Small intestine (tissue), 7 donors: ENCODE measurements around the gene ZFYVE16. TPM values are rescaled to one million over a fixed set of nuclear protein-coding genes. Genes with fewer than 3 reads are reported as not detected.
"Not testable (repeated sequence)": the region's sequence is repeated elsewhere in the genome, so short reads cannot be mapped to it uniquely, and the experiment has no call there.

Experiments used
- DNase-seq, 2 donors: peaks; one replicate each; pipeline versions ENCODE4 v3.0.0 to v3.0.0-alpha.2; 2013
- FAIRE-seq: peaks from 2 replicates; lab custom pipeline; 2012; peaks lifted over from hg19 to GRCh38; lab: Jason Lieb, UNC
- H3K27ac ChIP-seq, 3 donors: one replicate each; pipeline ENCODE4 v1.5.1; 2013; ENCODE audit warnings: low read length in 2 of 3, mild to moderate bottlenecking in 2 of 3, control low read depth in 1 of 3, inconsistent platforms in 1 of 3, low read depth in 1 of 3, moderate library complexity in 1 of 3
- H3K27me3 ChIP-seq, 3 donors: one replicate each; pipeline ENCODE4 v1.6.1; 2013; ENCODE audit warnings: low read length in 3 of 3, inconsistent platforms in 1 of 3; ENCODE audit not compliant: control insufficient read depth in 3 of 3, insufficient read depth in 3 of 3
- H3K36me3 ChIP-seq, 3 donors: one replicate each; pipeline ENCODE4 v1.6.1; 2013; ENCODE audit warnings: low read length in 3 of 3, inconsistent platforms in 1 of 3, low read depth in 1 of 3, mild to moderate bottlenecking in 1 of 3, moderate library complexity in 1 of 3; ENCODE audit not compliant: control insufficient read depth in 3 of 3, insufficient read depth in 2 of 3
- H3K4me1 ChIP-seq, 3 donors: one replicate each; pipeline ENCODE4 v1.6.1; 2013; ENCODE audit warnings: low read length in 2 of 3, inconsistent platforms in 1 of 3, low read depth in 1 of 3, mild to moderate bottlenecking in 1 of 3, moderate library complexity in 1 of 3; ENCODE audit not compliant: control insufficient read depth in 3 of 3, insufficient read depth in 2 of 3
- H3K4me3 ChIP-seq, 3 donors: one replicate each; pipeline ENCODE4 v1.5.1; 2013; ENCODE audit warnings: low read length in 3 of 3, control low read depth in 1 of 3, inconsistent platforms in 1 of 3, low read depth in 1 of 3, mild to moderate bottlenecking in 1 of 3, moderate library complexity in 1 of 3
- H3K9me3 ChIP-seq, 2 donors: one replicate each; pipeline ENCODE4 v1.6.1; 2013; ENCODE audit warnings: low read depth in 1 of 2, low read length in 1 of 2; ENCODE audit not compliant: control insufficient read depth in 2 of 2, insufficient read depth in 1 of 2
- WGBS, 3 donors: extraction: QIAGEN DNeasy Blood & Tissue Kit; methylation state at CpG; one replicate each; pipeline ENCODE4 v1.1.7; 2013; 5-methylcytosine and 5-hydroxymethylcytosine counted together
- polyA plus RNA-seq, 4 donors: library from polyadenylated mRNA; stranded (reverse) in 3 of 4; unstranded in 1 of 4; fragments of 200-250 nt in 3 of 4; fragments of 120-200 nt in 1 of 4; gene quantifications; one replicate each; pipeline versions ENCODE4 v1.2.1 to v1.2.3, GENCODE V29; 2013
- donor health status: healthy with polysubstance abuse.
- donor health status: control.
- donor health status: control.
- donor health status: Bipolar disorder and iron deficiency.
- donor health status: healthy.

The ZFYVE16 gene
- polyA plus RNA-seq, 4 donors: 6.2 to 33.5 (median 7.4) TPM

GRCh38 chr5:80374188-80374587 lies 33.7 kb upstream of the ZFYVE16 start:
- H3K27me3 ChIP-seq: no peaks in the 10 kb centered on the region
- no peak overlapping the region for H3K27ac ChIP-seq
- peaks cover 0 to 7% (median 0%) of the 10 kb centered on the region in 3 donors for H3K4me1 ChIP-seq
- 96 to 97% (median 97%) methylated on average over 3 of the region's 3 CpGs for WGBS, 3 donors
- FAIRE-seq (no peak), DNase-seq (no peak)
- no peak overlapping the region for H3K4me3 ChIP-seq
- H3K9me3 ChIP-seq: peaks cover 0 to 3% of the 10 kb centered on the region in 2 donors
- no peaks in the 10 kb centered on the region for H3K36me3 ChIP-seq

- DNase-seq (no peak), FAIRE-seq (no peak)
- Histone ChIP-seq H3K4me1 (no peaks in the 10 kb centered on the region), H3K36me3 (no peaks in the 10 kb centered on the region), H3K27ac (no peak overlapping the region), H3K27me3 (no peaks in the 10 kb centered on the region), H3K4me3 (no peak overlapping the region), H3K9me3 (peaks cover 0 to 3% of the 10 kb centered on the region in 2 donors)
- 90 to 95% (median 91%) methylated on average over 3 of the region's 3 CpGs for WGBS, 3 donors
Measured at GRCh38 chr5:80376557-80376956, 31.3 kb upstream of the ZFYVE16 start.

- Histone ChIP-seq H3K4me1 (no peaks in the 10 kb centered on the region), H3K27ac (no peak overlapping the region), H3K36me3 (no peaks in the 10 kb centered on the region), H3K27me3 (no peaks in the 10 kb centered on the region), H3K4me3 (no peak overlapping the region), H3K9me3 (no peaks in the 10 kb centered on the region)
- DNase-seq: no peak
- WGBS, 3 donors: 89 to 96% (median 96%) methylated on average over 4 of the region's 4 CpGs
- FAIRE-seq: no peak
Measured at GRCh38 chr5:80382488-80382887, 25.4 kb upstream of the ZFYVE16 start.

GRCh38 chr5:80387063-80387768 lies 20.6 kb upstream of the ZFYVE16 start:
- Histone ChIP-seq H3K27me3 (no peaks in the 10 kb centered on the region), H3K36me3 (no peaks in the 10 kb centered on the region), H3K9me3 (no peaks in the 10 kb centered on the region), H3K4me1 (no peaks in the 10 kb centered on the region), H3K27ac (no peak overlapping the region), H3K4me3 (no peak overlapping the region)
- 87 to 89% (median 88%) methylated on average over 3 of the region's 3 CpGs for WGBS, 3 donors
- DNase-seq (no peak), FAIRE-seq (no peak)

- 51 to 65% (median 54%) methylated on average over 9 of the region's 9 CpGs for WGBS, 3 donors
- Histone ChIP-seq H3K27ac (no peak overlapping the region), H3K4me3 (no peak overlapping the region), H3K27me3 (no peaks in the 10 kb centered on the region), H3K36me3 (no peaks in the 10 kb centered on the region), H3K4me1 (no peaks in the 10 kb centered on the region), H3K9me3 (no peaks in the 10 kb centered on the region)
- FAIRE-seq (no peak), DNase-seq (no peak)
Measured at GRCh38 chr5:80389580-80389979, 18.3 kb upstream of the ZFYVE16 start.

- not testable (repeated sequence) for DNase-seq, H3K27me3 ChIP-seq, FAIRE-seq, H3K4me1 ChIP-seq, H3K36me3 ChIP-seq, H3K4me3 ChIP-seq, H3K27ac ChIP-seq, H3K9me3 ChIP-seq
- 80 to 82% (median 80%) methylated on average over 3 of the region's 3 CpGs for WGBS, 3 donors
Measured at GRCh38 chr5:80390413-80390812, 17.5 kb upstream of the ZFYVE16 start.

- DNase-seq, H3K9me3 ChIP-seq, H3K27ac ChIP-seq, H3K4me1 ChIP-seq, H3K36me3 ChIP-seq, H3K4me3 ChIP-seq, H3K27me3 ChIP-seq, FAIRE-seq: not testable (repeated sequence)
Measured at GRCh38 chr5:80391267-80391666, 16.6 kb upstream of the ZFYVE16 start.

- FAIRE-seq (no peak), DNase-seq (peak in 1 of 2 donors; percentile 6)
- 61 to 76% (median 71%) methylated on average over 1 of the region's 1 CpG for WGBS, 3 donors
- Histone ChIP-seq H3K36me3 (no peaks in the 10 kb centered on the region), H3K4me1 (no peaks in the 10 kb centered on the region), H3K9me3 (no peaks in the 10 kb centered on the region), H3K27me3 (no peaks in the 10 kb centered on the region), H3K4me3 (no peak overlapping the region), H3K27ac (no peak overlapping the region)
Measured at GRCh38 chr5:80399526-80400239, 8.2 kb upstream of the ZFYVE16 start.
